Transverse colon (tissue), 4 donors: ENCODE results near the gene RHBDD3. TPM values are rescaled to one million over a fixed set of nuclear protein-coding genes. Genes with fewer than 3 reads are reported as not detected.

Experiments used
- DNase-seq: peaks from one replicate; pipeline ENCODE4 v3.0.0-alpha.2; 2019
- H3K27ac ChIP-seq, 4 donors: fragments of 200-600 bp; sonication (generic); 2 replicates each; pipeline ENCODE4 v1.5.1; 2016 to 2018; ENCODE audit warnings: inconsistent platforms in 4 of 4
- H3K27me3 ChIP-seq: fragments of 200-600 bp; sonication (generic); 2 replicates; pipeline ENCODE4 v1.5.1; 2017; ENCODE audit warnings: inconsistent platforms
- H3K36me3 ChIP-seq, 4 donors: fragments of 200-600 bp; sonication (generic); 2 replicates each; pipeline ENCODE4 v1.5.1; 2017 to 2019; ENCODE audit warnings: inconsistent platforms in 4 of 4
- H3K4me1 ChIP-seq, 4 donors: fragments of 200-600 bp; sonication (generic); 2 replicates each; pipeline ENCODE4 v1.5.1; 2017 to 2020; ENCODE audit warnings: inconsistent platforms in 4 of 4
- H3K4me3 ChIP-seq, 4 donors: fragments of 200-600 bp; sonication (generic); 1 replicate in 1 of 4; 2 replicates in 3 of 4; pipeline versions ENCODE4 v1.5.1 to v1.6.1; 2017 to 2019; ENCODE audit warnings: inconsistent platforms in 4 of 4
- H3K9me3 ChIP-seq, 2 donors: fragments of 200-600 bp; sonication (generic); 2 replicates each; pipeline ENCODE4 v1.5.1; 2017 to 2019; ENCODE audit warnings: inconsistent platforms in 2 of 2
- CTCF ChIP-seq, 5 experiments: fragments of 200-600 bp in 3 of 5; fragments of 450-650 bp in 2 of 5; sonication (generic) in 3 of 5; IDR thresholded peaks; 1 replicate in 2 of 5; 2 replicates in 3 of 5; pipeline ENCODE4 v1.5.1; 2016 to 2017; ENCODE audit warnings: antibody characterized with exemption in 5 of 5, inconsistent platforms in 3 of 5, mild to moderate bottlenecking in 2 of 5, moderate library complexity in 1 of 5
- EP300 ChIP-seq: sonication (generic); formaldehyde crosslinking; IDR thresholded peaks from one replicate; pipeline ENCODE4 v1.6.1; 2017; ENCODE audit warnings: antibody characterized with exemption, low read depth
- POLR2A ChIP-seq: fragments of 450-650 bp; IDR thresholded peaks from one replicate; pipeline ENCODE4 v1.6.1; 2016; ENCODE audit warnings: antibody characterized with exemption, mild to moderate bottlenecking, moderate library complexity
- POLR2AphosphoS5 ChIP-seq, 3 donors: sonication (generic); formaldehyde crosslinking; IDR thresholded peaks; one replicate each; pipeline ENCODE4 v1.6.1; 2016; ENCODE audit warnings: antibody characterized with exemption in 3 of 3
- WGBS, 2 donors: methylation state at CpG; one replicate each; pipeline ENCODE4 v1.1.5; 2018; ENCODE audit warnings: low coverage in 1 of 2; 5-methylcytosine and 5-hydroxymethylcytosine counted together
- in situ Hi-C, 4 donors: fragments of 200-750 bp; cut with MboI; loops; one replicate each; pipeline versions ENCODE4 v1.15.0 to v1.15.1; 2017; ENCODE audit warnings: low sequenced_read_pairs in 3 of 4, low pct_ligation_motif_present in 1 of 4, low pct_unique_long_range_greater_than_20kb in 1 of 4
- intact Hi-C: fragments of 100-400 bp; cut with DNase I; formaldehyde crosslinking; loops from one replicate; pipeline ENCODE4 v1.15.1; 2023; ENCODE audit warnings: low total_unique reads
- total RNA-seq, 4 donors: library from RNA; depleted of rRNA; stranded (reverse); fragments of >200 nt; gene quantifications; one replicate each; pipeline ENCODE4 v1.1.0, GENCODE V29; 2016

The RHBDD3 gene
- total RNA-seq, 4 donors from 2014 or later = 20.9 to 131 (median 31.5) TPM

- H3K27me3 ChIP-seq = no peaks in the 10 kb centered on the region
- peak overlapping the region; percentile 84 to 97 (median 90) for H3K4me3 ChIP-seq
- H3K27ac ChIP-seq = peak overlapping the region; percentile 97 to 100 (median 100)
- peaks cover 25 to 74% (median 53%) of the 10 kb centered on the region in 4 donors for H3K4me1 ChIP-seq
- peaks cover 0 to 30% (median 10%) of the 10 kb centered on the region in 4 donors for H3K36me3 ChIP-seq
- intact Hi-C loops = no loop called here
- DNase-seq = no peak
- in situ Hi-C loops = no loop called here
- 2 to 5% methylated on average over 7 to 13 of the region's 13 CpGs for WGBS, 2 donors
- no peak for TF ChIP-seq CTCF (IDR thresholded peaks at IDR 0.05)
- no peak for TF ChIP-seq POLR2A
- no peak for TF ChIP-seq EP300
- no peak for TF ChIP-seq POLR2AphosphoS5 (IDR thresholded peaks at IDR 0.05)
- no peaks in the 10 kb centered on the region for H3K9me3 ChIP-seq
Observed at GRCh38 chr22:29269731-29270474, 2.1 kb upstream of the RHBDD3 start.

- no peaks in the 10 kb centered on the region for H3K9me3 ChIP-seq
- TF ChIP-seq EP300 = no peak
- TF ChIP-seq CTCF (IDR thresholded peaks at IDR 0.05) = no peak
- TF ChIP-seq POLR2A = no peak
- no peak for TF ChIP-seq POLR2AphosphoS5 (IDR thresholded peaks at IDR 0.05)
- WGBS, 2 donors = 0 to 1% methylated on average over 4 to 14 of the region's 14 CpGs
- H3K36me3 ChIP-seq = peaks cover 0 to 23% (median 9%) of the 10 kb centered on the region in 4 donors
- DNase-seq = no peak
- H3K4me1 ChIP-seq = peaks cover 25 to 67% (median 50%) of the 10 kb centered on the region in 4 donors
- peak overlapping the region; percentile 84 to 97 (median 90) for H3K4me3 ChIP-seq
- H3K27me3 ChIP-seq = no peaks in the 10 kb centered on the region
- intact Hi-C loops (no loop called here), in situ Hi-C loops (no loop called here)
- peak overlapping the region; percentile 97 to 100 (median 100) for H3K27ac ChIP-seq
Observed at GRCh38 chr22:29269230-29269604, 1.4 kb upstream of the RHBDD3 start.

GRCh38 chr22:29268511-29269229, 889 bp upstream of the RHBDD3 start:
- in situ Hi-C loops (no loop called here), intact Hi-C loops (no loop called here)
- Histone ChIP-seq H3K27ac (peak overlapping the region; percentile 97 to 100 (median 100)), H3K36me3 (peaks cover 0 to 18% (median 6%) of the 10 kb centered on the region in 4 donors), H3K4me3 (peak overlapping the region; percentile 84 to 97 (median 90)), H3K9me3 (no peaks in the 10 kb centered on the region), H3K27me3 (no peaks in the 10 kb centered on the region), H3K4me1 (peaks cover 25 to 62% (median 48%) of the 10 kb centered on the region in 4 donors)
- DNase-seq = peak; percentile 60
- 1% methylated on average over 33 of the region's 51 CpGs; no CpG with 5 or more reads in 1 of the 2 donors for WGBS, 2 donors
- TF ChIP-seq POLR2A (no peak), CTCF (IDR thresholded peaks at IDR 0.05) (no peak), EP300 (no peak), POLR2AphosphoS5 (IDR thresholded peaks at IDR 0.05) (no peak)

GRCh38 chr22:29267462-29267857, 321 bp downstream of the RHBDD3 start:
- H3K4me3 ChIP-seq = peak overlapping the region; percentile 84 to 97 (median 90)
- no peaks in the 10 kb centered on the region for H3K27me3 ChIP-seq
- H3K4me1 ChIP-seq = peaks cover 25 to 50% (median 45%) of the 10 kb centered on the region in 4 donors
- no peak for DNase-seq
- no peaks in the 10 kb centered on the region for H3K9me3 ChIP-seq
- peaks cover 0 to 6% (median 2%) of the 10 kb centered on the region in 4 donors for H3K36me3 ChIP-seq
- TF ChIP-seq CTCF (IDR thresholded peaks at IDR 0.05) = peak in 1 of 5 experiments; percentile 13
- no peak for TF ChIP-seq POLR2AphosphoS5 (IDR thresholded peaks at IDR 0.05)
- 0% methylated on average over 31 of the region's 32 CpGs; no CpG with 5 or more reads in 1 of the 2 donors for WGBS, 2 donors
- in situ Hi-C loops (no loop called here), intact Hi-C loops (no loop called here)
- H3K27ac ChIP-seq = peak overlapping the region; percentile 97 to 100 (median 100)
